HG03521 (cell line): Measurements from ENCODE around the gene SYCP3.
A peak's percentile ranks its signal among the peaks of the same experiment; 100 is the strongest.
"Not testable (repeated sequence)": the region's sequence is repeated elsewhere in the genome, so short reads cannot be mapped to it uniquely, and the experiment has no call there.

ENCODE experiments used
- ATAC-seq: cut with Tn5 transposase; IDR thresholded peaks from one replicate; pipeline ENCODE4 v1.9.1; 2021; ENCODE audit warnings: mild to moderate bottlenecking, moderate library complexity; ENCODE audit not compliant: unreplicated experiment

Gene SYCP3

GRCh38 chr12:101761350-101761749, 22.1 kb upstream of the SYCP3 start:
- ATAC-seq, result no peak

- ATAC-seq, result no peak
Observed at GRCh38 chr12:101759396-101760047, 20.3 kb upstream of the SYCP3 start.

GRCh38 chr12:101750152-101750551, 10.9 kb upstream of the SYCP3 start:
- ATAC-seq, result no peak

GRCh38 chr12:101749657-101750056, 10.4 kb upstream of the SYCP3 start:
- ATAC-seq, result no peak

GRCh38 chr12:101748907-101749306, 9.6 kb upstream of the SYCP3 start:
- no peak for ATAC-seq

- ATAC-seq, result no peak
Observed at GRCh38 chr12:101747697-101748096, 8.4 kb upstream of the SYCP3 start.

GRCh38 chr12:101746661-101747060, 7.4 kb upstream of the SYCP3 start:
- no peak for ATAC-seq

GRCh38 chr12:101746196-101746595, 6.9 kb upstream of the SYCP3 start:
- no peak for ATAC-seq

GRCh38 chr12:101745481-101745880, 6.2 kb upstream of the SYCP3 start:
- no peak for ATAC-seq

GRCh38 chr12:101743724-101744472, 4.6 kb upstream of the SYCP3 start:
- peak; percentile 93 for ATAC-seq

GRCh38 chr12:101743242-101743641, 4.0 kb upstream of the SYCP3 start:
- ATAC-seq, result peak; percentile 6

GRCh38 chr12:101740980-101741379, 1.7 kb upstream of the SYCP3 start:
- ATAC-seq, result no peak

GRCh38 chr12:101740566-101740965, 1.3 kb upstream of the SYCP3 start:
- no peak for ATAC-seq

- no peak for ATAC-seq
Observed at GRCh38 chr12:101737476-101737875, 1.8 kb downstream of the SYCP3 start.

GRCh38 chr12:101734482-101734881, 4.8 kb downstream of the SYCP3 start:
- not testable (repeated sequence) for ATAC-seq

- ATAC-seq, result no peak
Observed at GRCh38 chr12:101733166-101733565, 6.1 kb downstream of the SYCP3 start.

GRCh38 chr12:101732318-101732717, 6.9 kb downstream of the SYCP3 start:
- no peak for ATAC-seq

- ATAC-seq, result no peak
Observed at GRCh38 chr12:101729842-101730241, 9.4 kb downstream of the SYCP3 start.

GRCh38 chr12:101727098-101727497, 12.2 kb downstream of the SYCP3 start:
- ATAC-seq, result no peak

- no peak for ATAC-seq
Observed at GRCh38 chr12:101722392-101722791, 16.9 kb downstream of the SYCP3 start.

- no peak for ATAC-seq
Observed at GRCh38 chr12:101720118-101720517, 19.1 kb downstream of the SYCP3 start.

- ATAC-seq, result no peak
Observed at GRCh38 chr12:101719566-101719965, 19.7 kb downstream of the SYCP3 start.
